GM18867 (cell line): ENCODE measurements around the gene SCARB1.

Experiments
- ATAC-seq: cut with Tn5 transposase; IDR thresholded peaks from one replicate; pipeline ENCODE4 v1.9.1; 2021; ENCODE audit warnings: mild to moderate bottlenecking, moderate library complexity; ENCODE audit not compliant: unreplicated experiment

Gene SCARB1

GRCh38 chr12:124800506-124800905, 63.2 kb downstream of the SCARB1 start:
- no peak for ATAC-seq

- ATAC-seq: no peak
Measured at GRCh38 chr12:124797321-124797720, 66.3 kb downstream of the SCARB1 start.

GRCh38 chr12:124796303-124796960, 67.2 kb downstream of the SCARB1 start:
- ATAC-seq: no peak

- no peak for ATAC-seq
Measured at GRCh38 chr12:124795081-124795948, 68.3 kb downstream of the SCARB1 start.

DNA sequence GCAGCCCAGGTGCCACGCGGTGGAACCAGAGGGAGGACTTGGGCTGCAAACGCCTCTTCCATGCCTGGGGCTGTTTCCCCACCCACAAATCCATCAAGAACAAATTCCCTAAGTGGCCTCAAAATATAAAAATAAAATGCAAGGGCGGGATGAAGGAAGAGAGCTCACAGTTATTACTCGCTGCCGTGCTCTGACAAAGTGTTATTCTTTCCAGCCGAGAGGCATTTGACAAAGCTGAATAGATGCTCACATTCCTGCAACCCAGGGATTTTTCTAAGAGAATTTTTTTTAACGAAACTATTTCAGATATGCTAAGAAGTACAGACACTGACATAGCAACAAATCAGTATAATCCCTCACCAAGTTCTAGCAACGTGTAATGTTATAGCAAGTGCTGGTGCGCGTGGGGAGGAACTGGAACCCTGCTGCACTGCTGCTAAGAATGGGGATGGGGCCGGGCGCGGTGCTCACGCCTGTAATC, 70.7 kb downstream of the SCARB1 start:
- no peak for ATAC-seq

DNA sequence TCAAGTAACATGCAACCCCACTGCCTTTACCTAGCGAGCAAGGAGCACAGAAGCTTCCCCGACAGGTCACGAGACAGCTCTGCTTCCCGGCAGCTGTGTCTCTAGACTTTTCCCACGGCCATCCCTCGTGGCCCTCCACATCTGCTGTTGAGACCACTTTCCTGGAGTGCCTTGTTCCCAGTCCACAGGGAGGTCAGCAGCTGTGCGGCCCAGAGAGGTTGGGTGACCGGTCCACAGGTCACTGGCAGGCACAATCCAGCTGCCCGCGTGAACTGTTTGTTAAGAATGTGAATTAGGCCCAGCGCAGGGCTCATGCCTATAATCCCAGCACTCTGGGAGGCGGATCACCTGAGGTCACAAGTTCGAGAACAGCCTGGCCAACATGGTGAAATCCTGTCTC, 71.5 kb downstream of the SCARB1 start:
- ATAC-seq: no peak

GRCh38 chr12:124790650-124791400, 72.8 kb downstream of the SCARB1 start:
- no peak for ATAC-seq

- no peak for ATAC-seq
Measured at GRCh38 chr12:124788936-124789555, 74.6 kb downstream of the SCARB1 start.

GRCh38 chr12:124786061-124786964, 77.4 kb downstream of the SCARB1 start:
- ATAC-seq: no peak

DNA sequence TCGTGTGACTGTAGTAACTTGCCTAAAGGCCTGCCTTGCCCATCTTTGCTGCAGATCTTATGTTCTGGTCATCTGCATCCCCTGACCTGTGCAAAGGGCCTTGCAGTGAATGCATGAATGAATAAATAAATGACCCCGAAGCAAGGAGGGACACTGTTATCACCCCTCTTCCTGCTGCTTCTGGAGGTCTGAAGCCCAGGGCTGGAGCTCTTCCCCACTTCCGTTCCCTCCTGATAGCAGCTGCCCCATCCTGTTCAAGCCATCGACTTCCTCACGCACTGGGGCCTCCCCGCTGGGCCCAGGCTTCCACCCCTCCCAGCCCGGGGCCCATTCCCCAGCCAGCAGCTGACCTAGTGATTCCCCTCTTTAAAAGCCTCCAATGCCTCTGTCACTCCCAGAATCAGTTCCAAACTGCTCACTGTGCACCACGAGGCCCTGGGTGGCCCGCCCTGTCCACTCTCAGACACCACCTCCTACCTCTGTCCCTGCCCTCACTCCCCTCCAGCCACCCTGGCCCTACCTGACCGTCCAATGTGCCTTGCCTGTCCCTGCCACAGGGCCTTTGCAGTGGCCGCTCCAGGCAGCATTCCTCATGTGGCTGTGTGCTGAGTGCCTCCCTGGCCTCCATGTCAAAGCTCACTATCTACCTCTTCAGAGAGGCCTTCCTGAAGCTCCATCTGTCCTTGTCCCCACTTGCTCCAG, 78.6 kb downstream of the SCARB1 start:
- ATAC-seq: no peak

DNA sequence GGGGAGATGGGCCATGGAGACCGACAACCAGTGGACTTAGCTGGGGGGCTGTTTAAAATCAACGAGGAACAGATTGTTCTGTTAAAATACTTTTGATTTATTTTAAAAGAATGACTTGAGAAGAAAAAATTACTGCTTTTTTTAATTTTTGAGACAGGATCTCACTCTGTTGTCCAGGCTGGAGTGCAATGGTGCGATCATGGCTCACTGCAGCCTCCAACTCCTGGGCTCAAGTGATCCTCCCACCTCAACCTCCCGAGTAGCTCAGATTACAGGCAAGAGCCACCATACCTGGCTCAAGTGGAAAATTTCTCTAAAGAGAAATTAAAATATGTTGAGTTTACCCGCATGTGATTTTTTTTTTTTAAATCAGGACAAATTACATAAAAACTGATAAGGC, 80.6 kb downstream of the SCARB1 start:
- ATAC-seq: no peak

DNA sequence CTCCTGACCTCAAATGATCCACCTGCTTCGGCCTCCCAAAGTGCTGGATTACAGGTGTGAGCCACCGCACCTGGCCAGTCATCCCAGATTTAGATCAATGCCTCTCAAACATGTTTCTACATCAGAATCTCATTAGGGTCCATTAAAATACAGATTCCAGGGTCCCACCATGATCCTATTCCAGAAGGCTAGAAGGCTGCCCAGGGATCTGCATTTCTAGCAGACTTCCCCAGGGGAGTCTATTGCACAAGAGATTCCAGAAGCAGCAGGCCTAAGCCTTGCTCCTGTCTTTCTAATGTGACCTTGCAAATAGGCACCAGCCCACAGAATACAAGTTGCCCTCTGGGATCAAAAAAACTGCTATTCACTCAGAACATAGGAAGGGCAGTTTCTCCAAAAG, 81.5 kb downstream of the SCARB1 start:
- ATAC-seq: no peak

DNA sequence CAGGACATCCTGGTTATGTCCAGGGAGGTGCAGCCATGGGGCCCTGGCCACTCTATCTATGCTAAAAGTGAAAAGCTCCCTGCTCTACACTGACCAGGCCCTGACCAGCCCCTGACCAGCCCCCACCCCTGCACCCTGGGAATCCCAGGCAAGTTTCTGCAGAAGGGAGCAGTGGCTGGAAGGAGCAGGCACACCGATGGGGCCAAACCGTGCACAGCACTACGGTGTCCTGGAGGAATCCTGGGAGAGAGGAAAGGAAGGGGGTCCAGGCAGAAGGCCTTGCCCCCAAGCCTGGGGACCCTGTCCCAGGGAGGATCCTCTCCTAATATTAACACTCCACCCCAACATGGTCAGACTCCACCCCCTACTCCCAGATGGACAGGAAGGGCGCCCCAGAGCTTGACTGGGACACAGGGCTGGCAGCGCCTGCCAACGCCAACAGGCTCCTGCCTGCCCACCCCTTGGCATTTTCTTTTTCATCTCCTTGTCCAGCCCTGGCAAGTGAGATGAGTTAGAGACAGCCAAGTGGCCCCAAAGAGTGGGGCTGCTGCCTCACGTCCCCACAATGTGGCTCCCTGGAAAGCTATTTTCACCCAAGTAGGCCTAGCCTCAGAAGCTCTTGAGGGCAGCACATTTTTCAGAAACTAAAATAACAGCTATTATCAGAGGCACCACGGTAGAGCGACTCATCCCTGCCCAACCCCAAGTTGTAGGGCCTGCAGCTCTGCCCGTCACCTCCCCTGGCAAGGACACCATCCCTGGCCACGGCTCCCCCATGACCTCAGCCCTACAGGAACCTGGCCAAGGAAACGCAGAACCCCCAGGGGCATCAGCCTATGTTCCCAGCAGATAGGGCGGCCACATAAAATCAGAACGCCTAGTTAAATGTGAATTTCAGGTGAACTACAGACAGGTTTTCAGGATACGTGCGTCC, 82.6 kb downstream of the SCARB1 start:
- no peak for ATAC-seq

GRCh38 chr12:124780336-124780735, 83.3 kb downstream of the SCARB1 start:
- ATAC-seq: no peak

- no peak for ATAC-seq
Measured at GRCh38 chr12:124779161-124780141, 84.2 kb downstream of the SCARB1 start.

- no peak for ATAC-seq
Measured at GRCh38 chr12:124778411-124778810, 85.3 kb downstream of the SCARB1 start.
